Stimulated activated CD8-positive, alpha-beta memory T cell treated with anti-CD3 and anti-CD28 coated beads, Interleukin-4, amount 100 ng/mL, for 1 hour (primary cell): ENCODE data around the gene CD4.

Source experiments
- DNase-seq, 2 donors: peaks; one replicate each; pipeline ENCODE4 v3.0.0-alpha.2; 2020; ENCODE audit warnings: low read depth in 2 of 2, low spot score in 1 of 2

Gene CD4

GRCh38 chr12:6827982-6828780, 38.9 kb downstream of the CD4 start, which contains the start of gene P3H3:
Gene P3H3 (plus strand): TSS chr12:6828407. CDS start chr12:6828441, 34 bp downstream.
- no peak for DNase-seq

- DNase-seq: no peak
Measured at GRCh38 chr12:6828781-6829535, 39.6 kb downstream of the CD4 start.

GRCh38 chr12:6829536-6830220, 40.4 kb downstream of the CD4 start:
- DNase-seq: no peak

GRCh38 chr12:6830286-6830890, 41.1 kb downstream of the CD4 start:
- DNase-seq: no peak

- DNase-seq: no peak
Measured at GRCh38 chr12:6830999-6831398, 41.7 kb downstream of the CD4 start.

- no peak for DNase-seq
Measured at GRCh38 chr12:6831450-6831995, 42.2 kb downstream of the CD4 start.

- DNase-seq: no peak
Measured at GRCh38 chr12:6832125-6832524, 42.8 kb downstream of the CD4 start.

- DNase-seq: no peak
Measured at GRCh38 chr12:6833189-6833890, 44.0 kb downstream of the CD4 start.

- DNase-seq: no peak
Measured at GRCh38 chr12:6834254-6834653, 44.9 kb downstream of the CD4 start.

GRCh38 chr12:6834873-6835272, 45.5 kb downstream of the CD4 start:
- no peak for DNase-seq

GRCh38 chr12:6836851-6837250, 47.5 kb downstream of the CD4 start:
- DNase-seq: no peak

- DNase-seq: no peak
Measured at GRCh38 chr12:6837370-6838060, 48.2 kb downstream of the CD4 start.

GRCh38 chr12:6838854-6839253, 49.5 kb downstream of the CD4 start:
- no peak for DNase-seq

- no peak for DNase-seq
Measured at GRCh38 chr12:6839482-6840201, 50.3 kb downstream of the CD4 start.

- DNase-seq: no peak
Measured at GRCh38 chr12:6840330-6840729, 51.0 kb downstream of the CD4 start.

- DNase-seq: no peak
Measured at GRCh38 chr12:6840761-6841515, 51.6 kb downstream of the CD4 start, which contains the start of gene GNB3. Gene GNB3 (plus strand): TSS chr12:6840925. CDS start chr12:6841288, 363 bp downstream.

GRCh38 chr12:6842075-6842474, 52.7 kb downstream of the CD4 start:
- DNase-seq: no peak

GRCh38 chr12:6843118-6843902, 54.0 kb downstream of the CD4 start:
- no peak for DNase-seq
